ENCODE data around the gene CHCHD6. TPM values are rescaled to one million over a fixed set of nuclear protein-coding genes. Genes with fewer than 3 reads are reported as not detected.

The CHCHD6 gene
- total RNA-seq, 1 experiment from 2014 or later: 47.7 TPM

GRCh38 chr3:126973814-126974213, 269.8 kb downstream of the CHCHD6 start:
- no peak overlapping the region for H3K4me2 ChIP-seq
- POLR2A ChIA-PET (ENCODE audit: unreplicated experiment): no interaction called here
- no peaks in the 10 kb centered on the region for H3K36me3 ChIP-seq (ENCODE audit: low read depth)
- CTCF ChIA-PET: no interaction called here
- no TSS peak for BruUV-seq (replicated peaks)
- no peaks in the 10 kb centered on the region for H3F3A ChIP-seq (ENCODE audit: insufficient read depth, low read depth)
- intact Hi-C loops (cut with micrococcal nuclease; ENCODE audit: unreplicated experiment): no loop called here
- H2AFZ ChIP-seq: no peak overlapping the region
- DNase-seq: no peak
- H3K27me3 ChIP-seq (ENCODE audit: insufficient read depth, low read depth): no peaks in the 10 kb centered on the region
- no peaks in the 10 kb centered on the region for H3K9me3 ChIP-seq (ENCODE audit: insufficient read depth, low read depth)
- 0 out of 2 replicates have a peak, but pooled peaks cover 1% of the 10 kb centered on the region for H3K4me1 ChIP-seq (replicated peaks; ENCODE audit: insufficient read depth)
- no peak overlapping the region for H3K4me3 ChIP-seq
- no peaks in the 10 kb centered on the region for H3K9me2 ChIP-seq (ENCODE audit: insufficient read depth)
- H4K20me1 ChIP-seq (ENCODE audit: insufficient read depth): no peaks in the 10 kb centered on the region
- TF ChIP-seq CTCF (conservative IDR thresholded peaks at IDR 0.05): no peak
- no peak overlapping the region for H3K27ac ChIP-seq
- H3K79me2 ChIP-seq (ENCODE audit: low read depth): no peaks in the 10 kb centered on the region

- no peaks in the 10 kb centered on the region for H3K36me3 ChIP-seq (ENCODE audit: low read depth)
- CTCF ChIA-PET: no interaction called here
- H3K27ac ChIP-seq: no peak overlapping the region
- POLR2A ChIA-PET (ENCODE audit: unreplicated experiment): no interaction called here
- no peak overlapping the region for H3K4me2 ChIP-seq
- BruUV-seq (replicated peaks): no TSS peak
- TF ChIP-seq CTCF (conservative IDR thresholded peaks at IDR 0.05) (no peak), EZH2 (IDR thresholded peaks at IDR 0.05; ENCODE audit: low read depth) (no peak)
- H3K9me2 ChIP-seq (ENCODE audit: insufficient read depth): no peaks in the 10 kb centered on the region
- H3K4me3 ChIP-seq: no peak overlapping the region
- intact Hi-C loops (cut with micrococcal nuclease; ENCODE audit: unreplicated experiment): no loop called here
- H3K9me3 ChIP-seq (ENCODE audit: insufficient read depth, low read depth): no peaks in the 10 kb centered on the region
- no peaks in the 10 kb centered on the region for H3K79me2 ChIP-seq (ENCODE audit: low read depth)
- H3K4me1 ChIP-seq (replicated peaks; ENCODE audit: insufficient read depth): peaks cover 9% of the 10 kb centered on the region
- no peaks in the 10 kb centered on the region for H3K27me3 ChIP-seq (ENCODE audit: insufficient read depth, low read depth)
- DNase-seq: no peak
- H4K20me1 ChIP-seq (ENCODE audit: insufficient read depth): no peaks in the 10 kb centered on the region
- peaks cover 6% of the 10 kb centered on the region for H3F3A ChIP-seq (ENCODE audit: insufficient read depth, low read depth)
- no peak overlapping the region for H2AFZ ChIP-seq
Observed at GRCh38 chr3:126974756-126975155, 270.7 kb downstream of the CHCHD6 start.

GRCh38 chr3:126976906-126977305, 272.9 kb downstream of the CHCHD6 start:
- Histone ChIP-seq H3K4me2 (no peak overlapping the region), H3K4me3 (no peak overlapping the region), H3F3A (ENCODE audit: insufficient read depth, low read depth) (peaks cover 8% of the 10 kb centered on the region), H3K36me3 (ENCODE audit: low read depth) (no peaks in the 10 kb centered on the region), H3K27me3 (ENCODE audit: insufficient read depth, low read depth) (no peaks in the 10 kb centered on the region), H3K79me2 (ENCODE audit: low read depth) (no peaks in the 10 kb centered on the region), H2AFZ (no peak overlapping the region), H3K9me2 (ENCODE audit: insufficient read depth) (no peaks in the 10 kb centered on the region), H4K20me1 (ENCODE audit: insufficient read depth) (no peaks in the 10 kb centered on the region), H3K27ac (no peak overlapping the region), H3K9me3 (ENCODE audit: insufficient read depth, low read depth) (no peaks in the 10 kb centered on the region), H3K4me1 (replicated peaks; ENCODE audit: insufficient read depth) (peaks cover 17% of the 10 kb centered on the region)
- POLR2A ChIA-PET (ENCODE audit: unreplicated experiment): no interaction called here
- BruUV-seq (replicated peaks): no TSS peak
- CTCF ChIA-PET: no interaction called here
- TF ChIP-seq EZH2 (IDR thresholded peaks at IDR 0.05; ENCODE audit: low read depth): no peak
- no peak for TF ChIP-seq CTCF (conservative IDR thresholded peaks at IDR 0.05)
- no peak for DNase-seq
- intact Hi-C loops (cut with micrococcal nuclease; ENCODE audit: unreplicated experiment): no loop called here

All from PC-9 (cell line).